ENCODE results near the gene RGL2. TPM values are rescaled to one million over a fixed set of nuclear protein-coding genes. Genes with fewer than 3 reads are reported as not detected.
A peak's percentile ranks its signal among the peaks of the same experiment; 100 is the strongest.
"Not testable (repeated sequence)": the region's sequence is repeated elsewhere in the genome, so short reads cannot be mapped to it uniquely, and the experiment has no call there.

Gene RGL2
- total and polyA plus RNA-seq, 9 donors, result 28.4 to 68.3 (median 56.7) TPM

- Histone ChIP-seq H3K27ac (ENCODE audit: low read length) (no peak overlapping the region), H3K27me3 (ENCODE audit: control insufficient read depth, insufficient read depth, low read length) (no peaks in the 10 kb centered on the region), H3K4me1 (ENCODE audit: control insufficient read depth, insufficient read depth, low read length) (peaks cover 19% of the 10 kb centered on the region), H3K4me3 (ENCODE audit: low read length) (no peak overlapping the region), H3K36me3 (ENCODE audit: control insufficient read depth, insufficient read depth, low read length) (peaks cover 63% of the 10 kb centered on the region), H3K9me3 (replicated peaks; ENCODE audit: control insufficient read depth, low read depth, low read length) (no peaks in the 10 kb centered on the region)
- 51% methylated on average over 4 of the region's 10 CpGs for WGBS (ENCODE audit: insufficient coverage)
- no peak for DNase-seq
Measured at GRCh38 chr6:33294086-33294823, 4.5 kb downstream of the RGL2 start.

DNA sequence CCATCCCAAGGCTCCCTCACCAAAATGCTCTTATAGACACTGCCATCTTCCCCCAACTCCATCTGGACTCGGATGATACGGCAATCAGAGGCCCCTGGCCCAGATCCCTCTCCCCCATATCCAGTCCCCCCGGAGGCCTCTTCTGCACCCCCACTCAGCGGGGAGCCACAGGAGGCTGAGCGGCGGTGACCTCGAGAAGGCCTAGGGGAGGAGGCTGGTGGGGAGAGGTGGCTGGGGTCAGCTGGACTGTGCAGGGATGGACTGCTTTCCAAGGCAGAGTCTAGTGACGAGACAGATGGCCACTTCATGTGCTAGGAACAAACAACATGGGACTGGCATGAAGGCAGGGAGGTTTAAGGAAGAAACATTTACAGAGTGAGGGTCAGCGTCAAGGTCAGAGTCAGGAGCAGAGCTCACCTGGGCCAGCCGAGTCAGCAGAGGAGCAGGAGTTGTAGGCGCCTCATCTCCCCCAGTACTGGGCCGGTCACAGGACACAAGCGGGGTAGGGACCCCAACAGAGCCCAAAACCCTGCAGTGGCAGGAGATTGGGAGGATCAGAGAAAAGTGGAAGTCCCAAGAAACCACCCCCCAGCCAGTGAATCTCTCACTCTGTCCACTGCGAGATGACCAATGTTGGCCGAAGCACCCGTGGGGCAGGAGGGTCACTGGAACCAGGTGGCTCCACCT is 5.6 kb downstream of the RGL2 start:
- Histone ChIP-seq H3K4me1 (ENCODE audit: control insufficient read depth, insufficient read depth, low read length) (peaks cover 23% of the 10 kb centered on the region), H3K27ac (ENCODE audit: low read length) (no peak overlapping the region)

DNA sequence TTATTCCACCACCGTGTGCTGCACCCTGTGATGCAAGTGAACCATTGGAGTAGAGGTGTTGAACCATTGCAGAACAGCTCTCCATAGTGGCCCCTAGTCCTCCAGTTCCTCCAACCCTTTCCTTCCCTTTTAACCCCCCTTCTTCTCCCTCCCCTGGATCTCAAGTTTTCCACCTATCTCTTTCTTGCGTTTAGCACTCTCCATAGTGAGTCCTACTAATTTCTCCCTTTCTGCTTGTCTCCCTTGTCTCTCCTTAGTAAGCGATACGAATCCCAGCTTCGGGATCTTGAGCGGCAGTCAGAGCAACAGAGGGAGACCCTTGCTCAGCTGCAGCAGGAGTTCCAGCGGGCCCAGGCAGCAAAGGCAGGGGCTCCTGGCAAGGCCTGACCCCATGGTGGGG is 8.3 kb downstream of the RGL2 start:
- WGBS (ENCODE audit: insufficient coverage), result 72% methylated on average over 6 of the region's 7 CpGs
- Histone ChIP-seq H3K36me3 (ENCODE audit: control insufficient read depth, insufficient read depth, low read length) (peaks cover 66% of the 10 kb centered on the region), H3K4me1 (ENCODE audit: control insufficient read depth, insufficient read depth, low read length) (peaks cover 15% of the 10 kb centered on the region), H3K9me3 (replicated peaks; ENCODE audit: control insufficient read depth, low read depth, low read length) (no peaks in the 10 kb centered on the region), H3K4me3 (ENCODE audit: low read length) (peak overlapping the region; percentile 94), H3K27me3 (ENCODE audit: control insufficient read depth, insufficient read depth, low read length) (no peaks in the 10 kb centered on the region), H3K27ac (ENCODE audit: low read length) (no peak overlapping the region)
- DNase-seq, result no peak

More for the DNA sequence above, 5.6 kb downstream of the RGL2 start:
- WGBS (ENCODE audit: insufficient coverage), result 75% methylated on average over 7 of the region's 16 CpGs
- Histone ChIP-seq H3K27me3 (ENCODE audit: control insufficient read depth, insufficient read depth, low read length) (no peaks in the 10 kb centered on the region), H3K36me3 (ENCODE audit: control insufficient read depth, insufficient read depth, low read length) (peaks cover 63% of the 10 kb centered on the region), H3K9me3 (replicated peaks; ENCODE audit: control insufficient read depth, low read depth, low read length) (no peaks in the 10 kb centered on the region), H3K4me3 (ENCODE audit: low read length) (no peak overlapping the region)
- no peak for DNase-seq

- Histone ChIP-seq H3K4me3 (ENCODE audit: low read length) (peak overlapping the region; percentile 94), H3K36me3 (ENCODE audit: control insufficient read depth, insufficient read depth, low read length) (peaks cover 61% of the 10 kb centered on the region), H3K4me1 (ENCODE audit: control insufficient read depth, insufficient read depth, low read length) (peaks cover 15% of the 10 kb centered on the region), H3K27me3 (ENCODE audit: control insufficient read depth, insufficient read depth, low read length) (no peaks in the 10 kb centered on the region), H3K9me3 (replicated peaks; ENCODE audit: control insufficient read depth, low read depth, low read length) (no peaks in the 10 kb centered on the region), H3K27ac (ENCODE audit: low read length) (peak overlapping the region; percentile 77)
- DNase-seq, result no peak
- 0% methylated on average over 3 of the region's 14 CpGs for WGBS (ENCODE audit: insufficient coverage)
Measured at GRCh38 chr6:33289784-33290315, 8.9 kb downstream of the RGL2 start.

DNA sequence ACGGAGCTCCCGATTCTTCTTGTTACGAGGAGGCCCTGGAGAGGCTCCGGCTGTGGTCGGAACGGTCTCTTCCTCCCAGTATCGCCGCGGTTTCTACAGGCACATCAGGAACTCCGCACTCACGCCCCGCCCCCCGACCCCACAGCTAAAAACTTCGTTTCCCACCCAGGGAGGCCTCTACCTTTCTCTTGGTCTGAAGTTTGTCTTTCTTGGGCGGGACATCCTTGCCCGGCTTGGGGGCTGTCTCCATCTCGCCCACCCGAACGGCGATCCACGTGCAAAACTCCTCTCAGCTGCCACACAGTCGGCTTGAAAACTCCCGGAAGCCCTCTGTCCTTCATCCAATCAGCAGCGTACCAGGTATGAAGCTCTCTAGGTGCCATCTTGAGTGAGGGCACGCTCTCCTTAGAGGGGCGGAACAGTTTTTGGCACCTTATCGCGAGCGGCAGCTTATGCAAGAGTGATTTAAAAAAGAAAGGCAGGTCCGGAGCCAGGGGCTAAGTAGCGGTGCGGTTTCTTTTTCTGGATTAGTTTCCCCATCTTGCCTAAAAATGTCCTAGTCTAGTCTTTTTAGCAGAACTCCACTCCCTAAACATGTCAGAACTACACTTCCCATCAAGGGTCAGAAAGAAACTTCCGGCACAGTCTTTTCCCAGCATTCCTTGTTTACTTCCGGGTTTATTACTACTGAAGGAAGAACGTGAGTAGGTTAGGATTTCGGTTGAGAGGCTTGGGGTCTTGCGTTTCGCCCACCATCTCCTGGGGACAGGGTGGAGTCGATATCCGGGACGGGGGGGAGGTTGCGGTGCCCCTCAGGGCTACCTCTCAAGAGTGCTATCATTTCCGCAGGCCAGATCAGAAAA is 9.6 kb downstream of the RGL2 start, which contains the start of the genes PFDN6 and WDR46:
Gene PFDN6 (plus strand): TSS at position 681 of the 863 bp plus-strand sequence. CDS start 256 bp downstream, outside the sequence.
Gene WDR46 (minus strand): TSS at position 319 of the 863 bp plus-strand sequence. CDS start 69 bp downstream, at position 250.
- peak; percentile 98 for DNase-seq
- peak within 1 kb of the TSS; percentile 77 for H3K27ac ChIP-seq (ENCODE audit: low read length)
- 0% methylated on average over 39 of the region's 43 CpGs for WGBS (ENCODE audit: insufficient coverage)
- no peaks in the 10 kb centered on the region for H3K27me3 ChIP-seq (ENCODE audit: control insufficient read depth, insufficient read depth, low read length)
- no peaks in the 10 kb centered on the region for H3K9me3 ChIP-seq (replicated peaks; ENCODE audit: control insufficient read depth, low read depth, low read length)
- H3K36me3 ChIP-seq (ENCODE audit: control insufficient read depth, insufficient read depth, low read length), result peaks cover 62% of the 10 kb centered on the region
- peak within 1 kb of the TSS; percentile 94 for H3K4me3 ChIP-seq (ENCODE audit: low read length)
- peaks cover 15% of the 10 kb centered on the region for H3K4me1 ChIP-seq (ENCODE audit: control insufficient read depth, insufficient read depth, low read length)

DNA sequence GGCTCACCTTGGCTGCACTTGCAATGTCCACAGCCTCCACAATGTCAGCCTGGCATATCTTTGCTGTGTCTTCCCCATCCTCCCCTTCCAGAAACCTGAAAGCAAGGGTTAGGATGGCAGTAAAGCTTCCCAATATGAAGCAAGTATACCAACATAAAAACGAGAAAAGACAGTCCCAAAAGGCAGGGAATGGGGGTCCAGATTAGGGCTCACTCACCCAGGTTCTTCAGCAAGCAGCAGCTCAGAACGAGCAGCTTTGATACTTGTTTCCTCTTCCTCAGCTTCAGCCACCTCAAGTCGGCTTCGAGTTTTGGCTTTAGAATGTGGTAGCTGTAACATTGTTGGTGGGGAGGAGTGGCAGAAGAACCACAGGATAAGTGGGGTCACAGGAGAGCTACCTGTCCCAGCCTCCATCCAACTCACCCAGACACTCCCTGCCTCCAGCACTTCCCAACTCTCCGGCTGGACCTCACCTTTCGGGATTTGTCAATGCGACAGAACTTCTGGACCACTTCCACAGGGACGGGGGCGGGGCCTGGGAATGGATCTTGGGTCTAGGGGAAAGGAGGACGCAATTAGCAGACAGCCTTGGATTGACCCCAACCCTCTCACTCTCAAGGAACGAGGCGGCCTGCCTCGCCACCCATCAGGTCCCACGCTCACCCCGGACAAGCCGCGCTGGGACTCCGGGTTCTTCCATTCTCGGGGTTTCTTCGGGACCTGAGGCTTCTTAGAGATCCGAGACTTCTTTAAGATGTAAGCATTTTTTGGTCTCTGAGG is 10.4 kb downstream of the RGL2 start:
- Histone ChIP-seq H3K4me3 (ENCODE audit: low read length) (peak overlapping the region; percentile 94), H3K27ac (ENCODE audit: low read length) (peak overlapping the region; percentile 77), H3K27me3 (ENCODE audit: control insufficient read depth, insufficient read depth, low read length) (no peaks in the 10 kb centered on the region), H3K9me3 (replicated peaks; ENCODE audit: control insufficient read depth, low read depth, low read length) (no peaks in the 10 kb centered on the region), H3K4me1 (ENCODE audit: control insufficient read depth, insufficient read depth, low read length) (peaks cover 15% of the 10 kb centered on the region), H3K36me3 (ENCODE audit: control insufficient read depth, insufficient read depth, low read length) (peaks cover 62% of the 10 kb centered on the region)
- WGBS (ENCODE audit: insufficient coverage), result 17% methylated on average over 8 of the region's 21 CpGs
- no peak for DNase-seq

DNA sequence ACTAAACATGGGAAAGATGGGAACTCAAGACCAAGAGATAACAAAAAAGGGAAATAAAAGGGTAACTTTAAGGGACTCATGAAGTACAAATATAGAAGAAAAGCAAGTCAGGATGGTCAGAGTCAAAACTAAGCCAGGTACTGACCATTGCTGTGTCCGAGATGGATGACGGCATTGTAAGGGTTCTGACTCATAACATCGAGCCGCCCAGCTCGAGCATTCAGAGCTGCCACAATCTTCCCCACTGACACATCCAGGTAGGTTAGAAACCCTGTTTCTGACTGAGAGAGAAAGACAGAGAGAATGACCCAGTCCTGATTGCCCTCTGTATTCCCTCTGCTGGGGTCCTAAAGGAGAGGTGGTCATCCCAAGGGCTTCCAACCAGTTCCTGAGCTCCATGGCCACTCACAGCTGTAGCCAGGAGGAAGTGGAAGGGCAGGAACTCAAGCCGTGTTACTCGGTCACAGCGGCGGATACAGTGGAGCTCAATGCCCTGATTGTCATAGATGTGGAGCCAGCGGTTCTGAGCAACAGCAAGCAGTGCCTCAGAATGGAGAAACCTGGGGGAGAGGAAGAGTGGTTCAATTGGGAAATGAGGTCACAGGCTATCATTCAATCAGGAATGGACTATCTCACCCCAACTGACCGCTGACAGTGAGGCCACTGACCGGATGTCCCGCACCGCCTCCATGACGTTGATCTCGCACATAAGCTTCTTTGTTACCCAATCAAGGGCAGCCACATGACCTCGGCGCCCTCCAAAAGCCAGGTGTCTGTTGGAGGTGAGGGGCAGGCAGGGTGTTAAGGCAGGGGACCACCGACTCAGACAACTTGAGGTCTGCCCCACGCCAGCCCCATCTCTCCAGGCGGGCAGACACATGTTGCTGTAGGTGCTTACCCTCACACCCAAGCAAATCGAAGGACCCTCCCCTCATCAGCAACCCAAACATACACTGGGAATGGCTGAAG is 11.5 kb downstream of the RGL2 start:
- no peak for DNase-seq
- Histone ChIP-seq H3K4me3 (ENCODE audit: low read length) (no peak overlapping the region), H3K4me1 (ENCODE audit: control insufficient read depth, insufficient read depth, low read length) (peaks cover 15% of the 10 kb centered on the region), H3K27me3 (ENCODE audit: control insufficient read depth, insufficient read depth, low read length) (no peaks in the 10 kb centered on the region), H3K36me3 (ENCODE audit: control insufficient read depth, insufficient read depth, low read length) (peaks cover 64% of the 10 kb centered on the region), H3K9me3 (replicated peaks; ENCODE audit: control insufficient read depth, low read depth, low read length) (no peaks in the 10 kb centered on the region), H3K27ac (ENCODE audit: low read length) (no peak overlapping the region)
- 89% methylated on average over 18 of the region's 22 CpGs for WGBS (ENCODE audit: insufficient coverage)

DNA sequence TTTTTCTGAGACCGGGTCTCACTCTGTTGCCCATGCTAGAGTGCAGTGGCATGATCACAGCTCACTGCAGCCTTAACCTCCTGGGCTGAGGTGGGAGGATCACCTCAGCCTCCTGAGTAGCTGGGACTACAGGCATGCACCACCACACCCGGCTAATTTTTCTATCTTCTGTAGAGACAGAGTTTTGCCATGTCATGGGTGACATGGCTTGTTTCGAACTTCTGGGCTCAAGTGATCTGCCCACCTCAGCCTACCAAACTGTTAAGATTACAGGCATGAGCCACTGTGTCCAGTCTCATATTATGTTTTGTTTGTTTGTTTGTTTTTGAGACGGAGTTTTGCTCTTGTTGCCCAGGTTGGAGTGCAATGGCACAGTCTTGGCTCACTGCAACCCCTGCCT is 13.5 kb downstream of the RGL2 start:
- H3K9me3 ChIP-seq (replicated peaks; ENCODE audit: control insufficient read depth, low read depth, low read length), result not testable (repeated sequence)

More for the DNA sequence above, 13.5 kb downstream of the RGL2 start:
- H3K4me3 ChIP-seq (ENCODE audit: low read length); H3K27me3 ChIP-seq (ENCODE audit: control insufficient read depth, insufficient read depth, low read length); DNase-seq; H3K27ac ChIP-seq (ENCODE audit: low read length): not testable (repeated sequence)
- WGBS (ENCODE audit: insufficient coverage), result no CpG with 5 or more reads among the region's 4 CpGs
- Histone ChIP-seq H3K36me3 (ENCODE audit: control insufficient read depth, insufficient read depth, low read length) (peaks cover 57% of the 10 kb centered on the region), H3K4me1 (ENCODE audit: control insufficient read depth, insufficient read depth, low read length) (peaks cover 13% of the 10 kb centered on the region)

Measured in muscle of leg (tissue), 11 donors.